ENCODE measurements around the gene RAD51B.

Gene RAD51B

DNA sequence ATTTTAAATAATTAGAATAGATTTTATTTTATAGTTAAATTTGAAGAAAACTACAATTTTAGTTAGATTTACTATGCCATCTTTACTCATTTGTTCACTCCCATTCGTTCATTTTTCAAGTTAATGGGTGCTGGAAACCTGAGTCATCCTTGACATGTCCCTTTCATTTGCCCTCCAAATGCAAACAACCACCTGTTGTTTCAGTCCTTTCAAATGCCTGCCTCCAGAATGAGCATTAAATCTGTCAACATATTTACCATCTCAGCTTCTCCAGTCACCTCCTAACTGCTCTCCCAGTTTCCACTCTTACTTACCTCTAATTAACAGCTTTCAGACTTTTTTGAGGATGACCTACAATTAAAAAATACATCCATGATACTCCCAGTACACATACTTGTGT, 375.5 kb downstream of the RAD51B start (continued):
- TF ChIP-seq ZNF555 (tag by site-specific recombination; conservative IDR thresholded peaks at IDR 0.05): no peak
- TF ChIP-seq, protein P1, sequence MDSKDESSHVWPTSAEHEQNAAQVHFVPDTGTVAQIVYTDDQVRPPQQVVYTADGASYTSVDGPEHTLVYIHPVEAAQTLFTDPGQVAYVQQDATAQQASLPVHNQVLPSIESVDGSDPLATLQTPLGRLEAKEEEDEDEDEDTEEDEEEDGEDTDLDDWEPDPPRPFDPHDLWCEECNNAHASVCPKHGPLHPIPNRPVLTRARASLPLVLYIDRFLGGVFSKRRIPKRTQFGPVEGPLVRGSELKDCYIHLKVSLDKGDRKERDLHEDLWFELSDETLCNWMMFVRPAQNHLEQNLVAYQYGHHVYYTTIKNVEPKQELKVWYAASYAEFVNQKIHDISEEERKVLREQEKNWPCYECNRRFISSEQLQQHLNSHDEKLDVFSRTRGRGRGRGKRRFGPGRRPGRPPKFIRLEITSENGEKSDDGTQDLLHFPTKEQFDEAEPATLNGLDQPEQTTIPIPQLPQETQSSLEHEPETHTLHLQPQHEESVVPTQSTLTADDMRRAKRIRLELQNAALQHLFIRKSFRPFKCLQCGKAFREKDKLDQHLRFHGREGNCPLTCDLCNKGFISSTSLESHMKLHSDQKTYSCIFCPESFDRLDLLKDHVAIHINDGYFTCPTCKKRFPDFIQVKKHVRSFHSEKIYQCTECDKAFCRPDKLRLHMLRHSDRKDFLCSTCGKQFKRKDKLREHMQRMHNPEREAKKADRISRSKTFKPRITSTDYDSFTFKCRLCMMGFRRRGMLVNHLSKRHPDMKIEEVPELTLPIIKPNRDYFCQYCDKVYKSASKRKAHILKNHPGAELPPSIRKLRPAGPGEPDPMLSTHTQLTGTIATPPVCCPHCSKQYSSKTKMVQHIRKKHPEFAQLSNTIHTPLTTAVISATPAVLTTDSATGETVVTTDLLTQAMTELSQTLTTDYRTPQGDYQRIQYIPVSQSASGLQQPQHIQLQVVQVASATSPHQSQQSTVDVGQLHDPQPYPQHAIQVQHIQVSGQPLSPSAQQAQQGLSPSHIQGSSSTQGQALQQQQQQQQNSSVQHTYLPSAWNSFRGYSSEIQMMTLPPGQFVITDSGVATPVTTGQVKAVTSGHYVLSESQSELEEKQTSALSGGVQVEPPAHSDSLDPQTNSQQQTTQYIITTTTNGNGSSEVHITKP (tag by site-specific recombination; IDR thresholded peaks at IDR 0.05): peak; percentile 77
- TF ChIP-seq, protein P2, sequence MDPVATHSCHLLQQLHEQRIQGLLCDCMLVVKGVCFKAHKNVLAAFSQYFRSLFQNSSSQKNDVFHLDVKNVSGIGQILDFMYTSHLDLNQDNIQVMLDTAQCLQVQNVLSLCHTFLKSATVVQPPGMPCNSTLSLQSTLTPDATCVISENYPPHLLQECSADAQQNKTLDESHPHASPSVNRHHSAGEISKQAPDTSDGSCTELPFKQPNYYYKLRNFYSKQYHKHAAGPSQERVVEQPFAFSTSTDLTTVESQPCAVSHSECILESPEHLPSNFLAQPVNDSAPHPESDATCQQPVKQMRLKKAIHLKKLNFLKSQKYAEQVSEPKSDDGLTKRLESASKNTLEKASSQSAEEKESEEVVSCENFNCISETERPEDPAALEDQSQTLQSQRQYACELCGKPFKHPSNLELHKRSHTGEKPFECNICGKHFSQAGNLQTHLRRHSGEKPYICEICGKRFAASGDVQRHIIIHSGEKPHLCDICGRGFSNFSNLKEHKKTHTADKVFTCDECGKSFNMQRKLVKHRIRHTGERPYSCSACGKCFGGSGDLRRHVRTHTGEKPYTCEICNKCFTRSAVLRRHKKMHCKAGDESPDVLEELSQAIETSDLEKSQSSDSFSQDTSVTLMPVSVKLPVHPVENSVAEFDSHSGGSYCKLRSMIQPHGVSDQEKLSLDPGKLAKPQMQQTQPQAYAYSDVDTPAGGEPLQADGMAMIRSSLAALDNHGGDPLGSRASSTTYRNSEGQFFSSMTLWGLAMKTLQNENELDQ (tag by site-specific recombination; IDR thresholded peaks at IDR 0.05; ENCODE audit: low read depth): no peak
- TF ChIP-seq GLI2 (tag by site-specific recombination; IDR thresholded peaks at IDR 0.05; ENCODE audit: borderline replicate concordance, low read depth): peak; percentile 40; the same call in 1 of the 2 replicates
- TF ChIP-seq ZNF664 (tag by site-specific recombination; IDR thresholded peaks at IDR 0.05): no peak
- no peak for TF ChIP-seq ZNF548 (tag by site-specific recombination; IDR thresholded peaks at IDR 0.05)
- TF ChIP-seq ZNF670 (tag by site-specific recombination; IDR thresholded peaks at IDR 0.05; ENCODE audit: low read depth): no peak
- TF ChIP-seq SCRT2 (tag by site-specific recombination; IDR thresholded peaks at IDR 0.05): peak; percentile 96
- TF ChIP-seq ZNF394 (tag by site-specific recombination; IDR thresholded peaks at IDR 0.05; ENCODE audit: borderline replicate concordance): peak; percentile 85
- TF ChIP-seq ZNF830 (tag by site-specific recombination; IDR thresholded peaks at IDR 0.05; ENCODE audit: low read depth): no peak
- TF ChIP-seq, protein P3, sequence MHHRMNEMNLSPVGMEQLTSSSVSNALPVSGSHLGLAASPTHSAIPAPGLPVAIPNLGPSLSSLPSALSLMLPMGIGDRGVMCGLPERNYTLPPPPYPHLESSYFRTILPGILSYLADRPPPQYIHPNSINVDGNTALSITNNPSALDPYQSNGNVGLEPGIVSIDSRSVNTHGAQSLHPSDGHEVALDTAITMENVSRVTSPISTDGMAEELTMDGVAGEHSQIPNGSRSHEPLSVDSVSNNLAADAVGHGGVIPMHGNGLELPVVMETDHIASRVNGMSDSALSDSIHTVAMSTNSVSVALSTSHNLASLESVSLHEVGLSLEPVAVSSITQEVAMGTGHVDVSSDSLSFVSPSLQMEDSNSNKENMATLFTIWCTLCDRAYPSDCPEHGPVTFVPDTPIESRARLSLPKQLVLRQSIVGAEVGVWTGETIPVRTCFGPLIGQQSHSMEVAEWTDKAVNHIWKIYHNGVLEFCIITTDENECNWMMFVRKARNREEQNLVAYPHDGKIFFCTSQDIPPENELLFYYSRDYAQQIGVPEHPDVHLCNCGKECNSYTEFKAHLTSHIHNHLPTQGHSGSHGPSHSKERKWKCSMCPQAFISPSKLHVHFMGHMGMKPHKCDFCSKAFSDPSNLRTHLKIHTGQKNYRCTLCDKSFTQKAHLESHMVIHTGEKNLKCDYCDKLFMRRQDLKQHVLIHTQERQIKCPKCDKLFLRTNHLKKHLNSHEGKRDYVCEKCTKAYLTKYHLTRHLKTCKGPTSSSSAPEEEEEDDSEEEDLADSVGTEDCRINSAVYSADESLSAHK (tag by site-specific recombination; IDR thresholded peaks at IDR 0.05): peak; percentile 40; the same call in 1 of the 2 replicates
- peak; percentile 98 for TF ChIP-seq WT1 (tag by site-specific recombination; IDR thresholded peaks at IDR 0.05)
- TF ChIP-seq OSR2 (tag by site-specific recombination; IDR thresholded peaks at IDR 0.05): peak; percentile 84
- TF ChIP-seq ZNF843 (tag by site-specific recombination; IDR thresholded peaks at IDR 0.05): peak; percentile 37; the same call in 1 of the 2 replicates
- peak; percentile 50 for TF ChIP-seq ZNF335 (tag by site-specific recombination; conservative IDR thresholded peaks at IDR 0.05)
- peak; percentile 81 for TF ChIP-seq FEZF1 (tag by site-specific recombination; IDR thresholded peaks at IDR 0.05)
- peak; percentile 37; the same call in 1 of the 2 replicates for TF ChIP-seq SCRT1 (tag by site-specific recombination; IDR thresholded peaks at IDR 0.05; ENCODE audit: borderline replicate concordance)
- TF ChIP-seq, protein P4, sequence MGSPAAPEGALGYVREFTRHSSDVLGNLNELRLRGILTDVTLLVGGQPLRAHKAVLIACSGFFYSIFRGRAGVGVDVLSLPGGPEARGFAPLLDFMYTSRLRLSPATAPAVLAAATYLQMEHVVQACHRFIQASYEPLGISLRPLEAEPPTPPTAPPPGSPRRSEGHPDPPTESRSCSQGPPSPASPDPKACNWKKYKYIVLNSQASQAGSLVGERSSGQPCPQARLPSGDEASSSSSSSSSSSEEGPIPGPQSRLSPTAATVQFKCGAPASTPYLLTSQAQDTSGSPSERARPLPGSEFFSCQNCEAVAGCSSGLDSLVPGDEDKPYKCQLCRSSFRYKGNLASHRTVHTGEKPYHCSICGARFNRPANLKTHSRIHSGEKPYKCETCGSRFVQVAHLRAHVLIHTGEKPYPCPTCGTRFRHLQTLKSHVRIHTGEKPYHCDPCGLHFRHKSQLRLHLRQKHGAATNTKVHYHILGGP (tag by site-specific recombination; IDR thresholded peaks at IDR 0.05): no peak
- TF ChIP-seq, protein P5, sequence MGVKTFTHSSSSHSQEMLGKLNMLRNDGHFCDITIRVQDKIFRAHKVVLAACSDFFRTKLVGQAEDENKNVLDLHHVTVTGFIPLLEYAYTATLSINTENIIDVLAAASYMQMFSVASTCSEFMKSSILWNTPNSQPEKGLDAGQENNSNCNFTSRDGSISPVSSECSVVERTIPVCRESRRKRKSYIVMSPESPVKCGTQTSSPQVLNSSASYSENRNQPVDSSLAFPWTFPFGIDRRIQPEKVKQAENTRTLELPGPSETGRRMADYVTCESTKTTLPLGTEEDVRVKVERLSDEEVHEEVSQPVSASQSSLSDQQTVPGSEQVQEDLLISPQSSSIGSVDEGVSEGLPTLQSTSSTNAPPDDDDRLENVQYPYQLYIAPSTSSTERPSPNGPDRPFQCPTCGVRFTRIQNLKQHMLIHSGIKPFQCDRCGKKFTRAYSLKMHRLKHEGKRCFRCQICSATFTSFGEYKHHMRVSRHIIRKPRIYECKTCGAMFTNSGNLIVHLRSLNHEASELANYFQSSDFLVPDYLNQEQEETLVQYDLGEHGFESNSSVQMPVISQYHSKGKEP (tag by site-specific recombination; IDR thresholded peaks at IDR 0.05): 0 out of 2 replicates have a peak, but pooled peaks have one; percentile 38
- peak; percentile 93 for TF ChIP-seq SP7 (tag by site-specific recombination; IDR thresholded peaks at IDR 0.05)

All from HEK293 (cell line).